K562 (cell line): ENCODE results near the gene FZD4. TPM values are rescaled to one million over a fixed set of nuclear protein-coding genes. Genes with fewer than 3 reads are reported as not detected.

ENCODE experiments used
- CCNT2 ChIP-seq: IDR thresholded peaks from 2 replicates; pipeline ENCODE4 v1.6.1; 2011; ENCODE audit warnings: borderline replicate concordance, low read depth, mild to moderate bottlenecking, moderate library complexity, mixed read lengths, low read length; ENCODE audit not compliant: insufficient read length; ENCODE audit errors: extremely low read depth
- CTBP1 ChIP-seq: fragments of 450-650 bp; IDR thresholded peaks from 2 replicates; pipeline ENCODE4 v1.6.1; 2016; ENCODE audit warnings: borderline replicate concordance
- SFPQ ChIP-seq: fragments of 200-400 bp; formaldehyde crosslinking; IDR thresholded peaks from 2 replicates; pipeline ENCODE4 v1.6.1; 2017; ENCODE audit warnings: mild to moderate bottlenecking, low read depth, low read length, moderate library complexity
- SREBF2 ChIP-seq: sonication (generic); formaldehyde crosslinking; IDR thresholded peaks from 2 replicates; pipeline ENCODE4 v1.4.0; 2020; ENCODE audit warnings: mild to moderate bottlenecking, missing genetic modification reagents
- polyA plus RNA-seq, 8 experiments: library from polyadenylated mRNA; depleted of rRNA in 4 of 8; stranded (reverse) in 5 of 8; unstranded in 3 of 8; fragments of >200 nt; fragmentation: Nextera tagmentation in 2 of 8; fragmentation: Illumina TruSeq in 1 of 8; extraction: Ambion mirVana in 2 of 8; extraction: Trizol in 1 of 8; gene quantifications; 2 replicates each; pipeline versions ENCODE4 v1.2.1 to v1.2.3, GENCODE V29; 2011 to 2014; ENCODE audit warnings: inconsistent platforms in 1 of 8, missing spikeins in 1 of 8
- total RNA-seq, 7 experiments: library from RNA; depleted of rRNA in 6 of 7; stranded (reverse); fragments of >200 nt in 6 of 7; fragmentation: Illumina TruSeq in 2 of 7; extraction: Trizol in 2 of 7; gene quantifications; 2 replicates each; pipeline versions ENCODE4 v1.2.1 to v1.2.3, GENCODE V29; 2011 to 2021; ENCODE audit warnings: low replicate concordance in 1 of 7
- TF ChIP-seq, protein P1 (sequence below), 3 experiments: fragments of 200-800 bp in 1 of 3; fragments of 250-450 bp in 1 of 3; fragments of 450-650 bp in 1 of 3; sonication (Bioruptor Pico) in 1 of 3; sonication (Bioruptor generic) in 1 of 3; formaldehyde crosslinking in 1 of 3; IDR thresholded peaks; 2 replicates each; pipeline versions ENCODE4 v1.6.1 to v1.8.0; 2016 to 2022; ENCODE audit warnings: mild to moderate bottlenecking in 2 of 3, missing genetic modification characterization in 2 of 3, missing compliant biosample characterization in 1 of 3, moderate library complexity in 1 of 3

Gene FZD4
- total and polyA plus RNA-seq, 9 of the 15 experiments (the other 6 are each of a cell fraction or from before 2014, with no cell fraction given) = 1.2 to 7.9 (median 5.8) TPM

- TF ChIP-seq, protein P1, sequence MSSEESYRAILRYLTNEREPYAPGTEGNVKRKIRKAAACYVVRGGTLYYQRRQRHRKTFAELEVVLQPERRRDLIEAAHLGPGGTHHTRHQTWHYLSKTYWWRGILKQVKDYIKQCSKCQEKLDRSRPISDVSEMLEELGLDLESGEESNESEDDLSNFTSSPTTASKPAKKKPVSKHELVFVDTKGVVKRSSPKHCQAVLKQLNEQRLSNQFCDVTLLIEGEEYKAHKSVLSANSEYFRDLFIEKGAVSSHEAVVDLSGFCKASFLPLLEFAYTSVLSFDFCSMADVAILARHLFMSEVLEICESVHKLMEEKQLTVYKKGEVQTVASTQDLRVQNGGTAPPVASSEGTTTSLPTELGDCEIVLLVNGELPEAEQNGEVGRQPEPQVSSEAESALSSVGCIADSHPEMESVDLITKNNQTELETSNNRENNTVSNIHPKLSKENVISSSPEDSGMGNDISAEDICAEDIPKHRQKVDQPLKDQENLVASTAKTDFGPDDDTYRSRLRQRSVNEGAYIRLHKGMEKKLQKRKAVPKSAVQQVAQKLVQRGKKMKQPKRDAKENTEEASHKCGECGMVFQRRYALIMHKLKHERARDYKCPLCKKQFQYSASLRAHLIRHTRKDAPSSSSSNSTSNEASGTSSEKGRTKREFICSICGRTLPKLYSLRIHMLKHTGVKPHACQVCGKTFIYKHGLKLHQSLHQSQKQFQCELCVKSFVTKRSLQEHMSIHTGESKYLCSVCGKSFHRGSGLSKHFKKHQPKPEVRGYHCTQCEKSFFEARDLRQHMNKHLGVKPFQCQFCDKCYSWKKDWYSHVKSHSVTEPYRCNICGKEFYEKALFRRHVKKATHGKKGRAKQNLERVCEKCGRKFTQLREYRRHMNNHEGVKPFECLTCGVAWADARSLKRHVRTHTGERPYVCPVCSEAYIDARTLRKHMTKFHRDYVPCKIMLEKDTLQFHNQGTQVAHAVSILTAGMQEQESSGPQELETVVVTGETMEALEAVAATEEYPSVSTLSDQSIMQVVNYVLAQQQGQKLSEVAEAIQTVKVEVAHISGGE (CRISPR knock-in tag; IDR thresholded peaks at IDR 0.05) = peak in 1 of 3 experiments; percentile 16; a peak in 1 of 6 replicates
- no peak for TF ChIP-seq CTBP1
- TF ChIP-seq SREBF2 = no peak
- no peak for TF ChIP-seq SFPQ
- TF ChIP-seq CCNT2 = no peak
Measured at GRCh38 chr11:86930957-86931547, 24.1 kb downstream of the FZD4 start (continued).
